ENCODE results near the gene MRC1.

- no peak for TF ChIP-seq YY1 (IDR thresholded peaks at IDR 0.05; ENCODE audit: low read depth)
- TF ChIP-seq ZBTB7A (IDR thresholded peaks at IDR 0.05; ENCODE audit: low read depth) = no peak
- no peak for TF ChIP-seq MAX (IDR thresholded peaks at IDR 0.05)
- TF ChIP-seq REST (IDR thresholded peaks at IDR 0.05; ENCODE audit: low read depth) = no peak
- TF ChIP-seq TAF1 (IDR thresholded peaks at IDR 0.05; ENCODE audit: low read depth) = no peak
- TF ChIP-seq TEAD4 (IDR thresholded peaks at IDR 0.05) = no peak
- no peak for TF ChIP-seq EP300 (IDR thresholded peaks at IDR 0.05; ENCODE audit: borderline replicate concordance)
- no peak for TF ChIP-seq RAD21 (IDR thresholded peaks at IDR 0.05; ENCODE audit: low read depth)
- TF ChIP-seq NFIC (IDR thresholded peaks at IDR 0.05) = no peak
- no peak for TF ChIP-seq TCF12 (IDR thresholded peaks at IDR 0.05; ENCODE audit: low read depth)
Measured at GRCh38 chr10:17905491-17905890, 96.3 kb downstream of the MRC1 start.
